Ramos (cell line): ENCODE data around the gene GLUD2.
"Not testable (repeated sequence)": the region's sequence is repeated elsewhere in the genome, so short reads cannot be mapped to it uniquely, and the experiment has no call there.

Experiments used
- in situ Hi-C: fragments of 300-500 bp; cut with MboI; formaldehyde crosslinking; loops from one replicate; pipeline ENCODE4 v1.14.3; 2022; ENCODE audit warnings: low sequenced_read_pairs; ENCODE audit not compliant: unreplicated experiment

Gene GLUD2

GRCh38 chrX:121047441-121048419 is at the start of gene GLUD2:
TSS of gene GLUD2 (plus strand) at chrX:121047610. CDS start at chrX:121047685, 75 bp downstream.
- in situ Hi-C loops: not testable (repeated sequence)

GRCh38 chrX:120999413-120999812 is 48.0 kb upstream of the GLUD2 start:
- in situ Hi-C loops: no loop called here

GRCh38 chrX:121000589-121000988 is 46.8 kb upstream of the GLUD2 start:
- in situ Hi-C loops: no loop called here

GRCh38 chrX:121008920-121009319 is 38.5 kb upstream of the GLUD2 start:
- in situ Hi-C loops: no loop called here

GRCh38 chrX:121009764-121010163 is 37.6 kb upstream of the GLUD2 start:
- in situ Hi-C loops: no loop called here

GRCh38 chrX:121010218-121010617 is 37.2 kb upstream of the GLUD2 start:
- in situ Hi-C loops: no loop called here

GRCh38 chrX:121011254-121011653 is 36.2 kb upstream of the GLUD2 start:
- in situ Hi-C loops: no loop called here

GRCh38 chrX:121013897-121014455 is 33.4 kb upstream of the GLUD2 start:
- in situ Hi-C loops: no loop called here

- in situ Hi-C loops: no loop called here
Observed at GRCh38 chrX:121014826-121015225, 32.6 kb upstream of the GLUD2 start.

GRCh38 chrX:121028419-121028818 is 19.0 kb upstream of the GLUD2 start:
- in situ Hi-C loops: no loop called here

GRCh38 chrX:121030083-121030482 is 17.3 kb upstream of the GLUD2 start:
- in situ Hi-C loops: no loop called here

GRCh38 chrX:121032531-121032930 is 14.9 kb upstream of the GLUD2 start:
- in situ Hi-C loops: no loop called here

GRCh38 chrX:121036137-121036536 is 11.3 kb upstream of the GLUD2 start:
- in situ Hi-C loops: no loop called here

GRCh38 chrX:121036951-121037350 is 10.5 kb upstream of the GLUD2 start:
- in situ Hi-C loops: no loop called here

GRCh38 chrX:121050781-121051180 is 3.4 kb downstream of the GLUD2 start:
- in situ Hi-C loops: no loop called here

GRCh38 chrX:121052122-121052521 is 4.7 kb downstream of the GLUD2 start:
- in situ Hi-C loops: no loop called here

GRCh38 chrX:121062289-121062688 is 14.9 kb downstream of the GLUD2 start:
- in situ Hi-C loops: no loop called here

GRCh38 chrX:121064579-121064978 is 17.2 kb downstream of the GLUD2 start:
- in situ Hi-C loops: no loop called here

GRCh38 chrX:121084247-121084646 is 36.8 kb downstream of the GLUD2 start:
- in situ Hi-C loops: not testable (repeated sequence)

- in situ Hi-C loops: no loop called here
Observed at GRCh38 chrX:121084903-121085611, 37.6 kb downstream of the GLUD2 start.

GRCh38 chrX:121085612-121086010 is 38.2 kb downstream of the GLUD2 start:
- in situ Hi-C loops: no loop called here
